ENCODE results near the gene AKNA. TPM values are rescaled to one million over a fixed set of nuclear protein-coding genes. Genes with fewer than 3 reads are reported as not detected.

The AKNA gene
- total RNA-seq, 4 donors from 2014 or later = 6.4 to 13.2 (median 8.0) TPM

DNA sequence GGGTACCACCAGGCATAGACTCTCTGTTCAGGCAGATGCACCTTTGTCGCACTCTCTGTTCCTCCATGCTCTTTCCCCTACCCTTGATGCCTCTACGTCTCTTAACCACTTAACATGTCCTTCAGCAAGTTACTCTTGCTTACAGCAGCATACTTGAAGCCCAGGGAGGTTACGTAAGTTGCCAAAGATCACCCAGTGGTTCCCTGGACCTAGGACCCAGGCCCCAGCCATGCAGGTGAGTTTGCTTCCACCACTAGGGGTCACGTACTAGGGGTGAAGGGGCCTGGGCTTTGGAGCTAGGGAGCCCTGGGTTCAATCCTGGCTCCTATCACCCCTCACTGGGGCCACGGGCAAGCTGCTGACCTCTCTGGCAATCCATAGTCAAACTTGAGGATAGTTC is 8.9 kb downstream of the AKNA start:
- TF ChIP-seq CTCF (IDR thresholded peaks at IDR 0.05) (no peak), POLR2A (IDR thresholded peaks at IDR 0.05) (no peak)
- WGBS, 2 donors = 93 to 100% methylated on average over 5 of the region's 5 CpGs
- H3K4me3 ChIP-seq (ENCODE audit: low read depth, poor library complexity, severe bottlenecking) = no peak overlapping the region
- intact Hi-C loops (cut with DNase I; ENCODE audit: low total_unique reads) = no loop called here
- DNase-seq (ENCODE audit: low spot score in 2 of 2) = no peak

- DNase-seq (ENCODE audit: low spot score in 2 of 2) = no peak
- H3K4me3 ChIP-seq (ENCODE audit: low read depth, poor library complexity, severe bottlenecking) = no peak overlapping the region
- TF ChIP-seq POLR2A (IDR thresholded peaks at IDR 0.05) = no peak
- no peak for TF ChIP-seq CTCF (IDR thresholded peaks at IDR 0.05)
- WGBS, 2 donors = 92 to 93% methylated on average over 8 of the region's 8 CpGs
- intact Hi-C loops (cut with DNase I; ENCODE audit: low total_unique reads) = no loop called here
These were observed 9.8 kb downstream of the AKNA start for GRCh38 chr9:114378016-114378415.

DNA sequence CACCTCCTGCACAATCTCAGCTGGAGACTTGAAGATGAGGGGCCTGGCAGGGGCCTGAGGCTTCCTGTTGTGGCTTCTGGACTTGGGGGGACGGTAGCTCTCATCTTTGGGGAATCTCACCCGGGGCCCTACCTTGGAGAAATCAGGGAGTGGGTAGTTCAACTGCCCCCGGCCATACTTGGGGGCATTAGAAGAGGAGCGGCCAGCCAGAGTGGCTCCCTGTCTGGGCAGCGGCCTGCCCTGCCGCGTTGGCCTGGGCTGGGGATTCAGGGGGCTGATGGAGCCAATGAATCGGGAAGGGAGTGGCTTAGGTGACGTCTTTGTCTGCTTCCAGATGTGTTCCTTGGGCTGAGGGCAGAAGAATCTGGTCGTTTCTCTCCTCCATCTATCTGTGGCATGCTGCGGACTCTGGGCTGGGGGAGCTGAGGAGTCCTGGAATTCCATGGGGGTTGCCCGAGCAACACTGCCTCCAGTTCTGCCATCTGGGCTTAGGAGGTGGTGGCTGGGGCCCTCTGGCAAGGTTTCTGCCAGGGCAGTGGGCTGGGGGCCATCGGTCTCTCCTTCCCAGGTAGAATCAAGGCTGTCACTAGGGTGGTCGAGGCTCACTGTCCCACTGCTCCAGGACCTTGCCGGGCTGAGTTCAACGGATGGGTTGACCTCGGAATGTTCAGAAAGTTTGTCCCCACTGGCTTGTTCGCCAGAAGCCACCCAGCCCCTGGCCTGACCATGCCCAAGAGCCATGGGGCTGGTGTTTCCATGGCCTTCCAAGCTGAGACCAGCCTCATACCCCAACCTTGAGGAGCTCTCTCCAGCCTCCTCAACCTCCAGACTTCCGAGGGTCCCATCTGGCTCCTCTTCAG is 11.0 kb downstream of the AKNA start:
- no peak for DNase-seq (ENCODE audit: low spot score in 2 of 2)
- WGBS, 2 donors = 90 to 93% methylated on average over 16 to 19 of the region's 19 CpGs
- TF ChIP-seq CTCF (IDR thresholded peaks at IDR 0.05) = no peak
- no peak for TF ChIP-seq POLR2A (IDR thresholded peaks at IDR 0.05)
- intact Hi-C loops (cut with DNase I; ENCODE audit: low total_unique reads) = no loop called here
- no peak overlapping the region for H3K4me3 ChIP-seq (ENCODE audit: low read depth, poor library complexity, severe bottlenecking)

DNA sequence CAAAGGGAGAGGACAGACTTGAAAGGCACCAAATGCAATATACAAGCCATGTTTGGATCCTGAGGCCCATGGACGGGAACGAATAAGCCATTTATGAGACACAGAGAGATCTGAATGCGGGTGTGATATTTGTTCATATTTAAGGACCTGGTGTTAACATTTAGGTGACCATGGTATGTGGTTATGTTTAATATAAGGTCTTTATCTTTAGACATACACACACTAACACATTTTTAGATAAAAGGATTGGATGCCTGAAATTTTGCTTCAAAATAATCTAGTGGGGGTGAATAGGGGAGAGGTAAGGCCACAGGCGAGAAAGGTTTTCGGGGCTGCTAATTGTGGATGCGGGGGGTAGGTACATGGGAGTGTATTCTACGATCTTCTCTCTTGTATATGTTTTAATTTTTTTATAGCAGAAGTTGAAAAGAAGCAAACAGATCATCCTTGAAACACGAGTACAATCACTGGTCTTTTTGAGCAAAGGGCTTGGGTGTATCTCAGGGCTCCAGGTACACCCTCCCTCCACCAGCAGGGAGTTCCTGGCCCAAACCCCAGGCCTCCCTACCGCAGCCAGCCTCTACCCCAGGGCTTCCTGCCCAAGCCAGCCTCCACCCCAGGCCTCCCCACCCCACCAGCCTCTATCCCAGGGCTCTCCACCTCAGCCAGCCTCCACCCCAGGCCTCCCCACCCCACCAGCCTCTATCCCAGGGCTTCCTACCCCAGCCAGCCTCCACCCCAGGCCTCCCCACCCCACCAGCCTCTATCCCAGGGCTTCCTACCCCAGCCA is 12.2 kb downstream of the AKNA start:
- WGBS, 2 donors = 87 to 88% methylated on average over 9 of the region's 9 CpGs
- intact Hi-C loops (cut with DNase I; ENCODE audit: low total_unique reads) = no loop called here

DNA sequence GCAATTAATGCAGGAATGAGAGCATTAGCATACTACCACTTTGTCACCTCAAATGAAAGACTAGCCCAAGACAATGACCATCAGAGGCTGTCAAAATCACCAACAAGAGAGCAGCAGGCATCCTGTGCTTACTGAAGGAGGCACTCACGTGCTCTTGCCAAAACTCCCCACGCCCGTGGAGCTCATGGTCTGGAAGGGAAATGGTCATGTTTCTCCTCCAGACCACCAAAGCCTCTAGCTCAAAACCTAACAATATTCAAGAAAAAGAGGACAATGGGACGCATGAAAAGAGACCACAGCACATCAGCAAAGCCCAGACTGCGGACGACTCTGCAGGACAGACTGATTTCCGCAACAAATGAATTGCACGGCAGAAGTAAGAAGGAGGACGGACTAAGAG is 12.8 kb downstream of the AKNA start:
- WGBS, 2 donors = 87 to 92% methylated on average over 9 of the region's 9 CpGs
- DNase-seq (ENCODE audit: low spot score in 2 of 2) = no peak
- no peak overlapping the region for H3K4me3 ChIP-seq (ENCODE audit: low read depth, poor library complexity, severe bottlenecking)
- no peak for TF ChIP-seq POLR2A (IDR thresholded peaks at IDR 0.05)
- intact Hi-C loops (cut with DNase I; ENCODE audit: low total_unique reads) = no loop called here

More for the DNA sequence above, 12.2 kb downstream of the AKNA start:
- no peak for DNase-seq (ENCODE audit: low spot score in 2 of 2)
- TF ChIP-seq CTCF (IDR thresholded peaks at IDR 0.05) (no peak), POLR2A (IDR thresholded peaks at IDR 0.05) (no peak)
- no peak overlapping the region for H3K4me3 ChIP-seq (ENCODE audit: low read depth, poor library complexity, severe bottlenecking)
